Astrocyte (in vitro differentiated cells and primary cell): Measurements from ENCODE around the gene PDZD7. TPM values are rescaled to one million over a fixed set of nuclear protein-coding genes. Genes with fewer than 3 reads are reported as not detected.

Experiments
- DNase-seq: peaks from one replicate; pipeline ENCODE4 v3.0.0-alpha.2; 2010; ENCODE audit warnings: low read depth
- FAIRE-seq: peaks from 2 replicates; lab custom pipeline; 2011; peaks lifted over from hg19 to GRCh38; lab: Jason Lieb, UNC
- H2AFZ ChIP-seq: 2 replicates; pipeline ENCODE4 v1.6.0; 2012; ENCODE audit warnings: low read depth, low read length, inconsistent platforms
- H3K27ac ChIP-seq: 2 replicates; pipeline ENCODE4 v1.5.1; 2011; ENCODE audit warnings: low read depth, low read length, inconsistent platforms
- H3K27me3 ChIP-seq: 2 replicates; pipeline ENCODE4 v1.6.0; 2011; ENCODE audit warnings: low read length, inconsistent platforms; ENCODE audit not compliant: insufficient read depth
- H3K36me3 ChIP-seq: 2 replicates; pipeline ENCODE4 v1.5.1; 2011; ENCODE audit warnings: low read length, inconsistent platforms; ENCODE audit not compliant: insufficient read depth
- H3K4me1 ChIP-seq: 2 replicates; pipeline ENCODE4 v1.5.1; 2011; ENCODE audit warnings: low read length, inconsistent platforms; ENCODE audit not compliant: insufficient read depth
- H3K4me2 ChIP-seq: 2 replicates; pipeline ENCODE4 v1.6.0; 2012; ENCODE audit warnings: low read length, inconsistent platforms
- H3K4me3 ChIP-seq: 2 replicates; pipeline ENCODE4 v1.5.1; 2011; ENCODE audit warnings: low read depth, mild to moderate bottlenecking, low read length, inconsistent platforms; ENCODE audit not compliant: insufficient read depth
- H3K79me2 ChIP-seq: 2 replicates; pipeline ENCODE4 v1.6.0; 2012; ENCODE audit warnings: mild to moderate bottlenecking, low read length, inconsistent platforms; ENCODE audit not compliant: insufficient read depth
- H3K9ac ChIP-seq: 2 replicates; pipeline ENCODE4 v1.6.0; 2012; ENCODE audit warnings: mild to moderate bottlenecking, low read length, inconsistent platforms
- H3K9me3 ChIP-seq: 2 replicates; pipeline ENCODE4 v1.5.1; 2012; ENCODE audit warnings: low read depth, mild to moderate bottlenecking, low read length, inconsistent platforms; ENCODE audit not compliant: insufficient read depth
- H4K20me1 ChIP-seq: 2 replicates; pipeline ENCODE4 v1.6.0; 2012; ENCODE audit warnings: low read length, inconsistent platforms; ENCODE audit not compliant: insufficient read depth
- H3K27ac Mint-ChIP-seq: one replicate; pipeline ENCODE4 v1.8.0; 2021; ENCODE audit warnings: mild to moderate bottlenecking, mixed read lengths; ENCODE audit not compliant: unreplicated experiment
- H3K27me3 Mint-ChIP-seq: one replicate; pipeline ENCODE4 v1.8.0; 2021; ENCODE audit warnings: low read depth, mixed read lengths; ENCODE audit not compliant: unreplicated experiment
- H3K36me3 Mint-ChIP-seq: one replicate; pipeline ENCODE4 v1.8.0; 2021; ENCODE audit warnings: low read depth, mixed read lengths; ENCODE audit not compliant: unreplicated experiment
- H3K4me1 Mint-ChIP-seq: one replicate; pipeline ENCODE4 v1.8.0; 2021; ENCODE audit warnings: low read depth, mixed read lengths; ENCODE audit not compliant: unreplicated experiment
- H3K4me3 Mint-ChIP-seq: one replicate; pipeline ENCODE4 v1.8.0; 2021; ENCODE audit warnings: mild to moderate bottlenecking, moderate library complexity, mixed read lengths; ENCODE audit not compliant: unreplicated experiment
- H3K9me3 Mint-ChIP-seq: one replicate; pipeline ENCODE4 v1.8.0; 2021; ENCODE audit warnings: mild to moderate bottlenecking, mixed read lengths; ENCODE audit not compliant: unreplicated experiment
- CTCF ChIP-seq: IDR thresholded peaks from 2 replicates; pipeline ENCODE4 v1.5.1; 2011; ENCODE audit warnings: low read depth, mild to moderate bottlenecking, inconsistent platforms, low read length, moderate library complexity; ENCODE audit not compliant: insufficient read depth
- EZH2 ChIP-seq: IDR thresholded peaks from 2 replicates; pipeline ENCODE4 v1.6.1; 2012; ENCODE audit warnings: mild to moderate bottlenecking, low read length, inconsistent platforms; ENCODE audit not compliant: insufficient read depth
- total RNA-seq: library from RNA; stranded (reverse); gene quantifications from 2 replicates; pipeline ENCODE4 v1.2.1, GENCODE V29; 2021

PDZD7 gene
- total RNA-seq, 1 donor from 2014 or later: 4.5 TPM

GRCh38 chr10:100996678-100997359 is 34.1 kb downstream of the PDZD7 start:
- Histone ChIP-seq H3K4me1 (peaks cover 33% of the 10 kb centered on the region), H4K20me1 (peaks cover 9% of the 10 kb centered on the region), H3K4me3 (peak overlapping the region; percentile 89), H3K4me2 (peak overlapping the region; percentile 93), H2AFZ (peak overlapping the region; percentile 82), H3K79me2 (peaks cover 26% of the 10 kb centered on the region), H3K9ac (peak overlapping the region; percentile 94), H3K9me3 (no peaks in the 10 kb centered on the region), H3K36me3 (peaks cover 5% of the 10 kb centered on the region), H3K27ac (no peak overlapping the region), H3K27me3 (no peaks in the 10 kb centered on the region)
- Mint-ChIP-seq H3K36me3 (peaks cover 7% of the 10 kb centered on the region), H3K4me3 (peak overlapping the region; percentile 91), H3K27ac (peak overlapping the region; percentile 53), H3K27me3 (no peaks in the 10 kb centered on the region), H3K4me1 (peaks cover 13% of the 10 kb centered on the region), H3K9me3 (peaks cover 4% of the 10 kb centered on the region)
- DNase-seq (no peak), FAIRE-seq (no peak)
- TF ChIP-seq EZH2: no peak
- no peak for TF ChIP-seq CTCF

GRCh38 chr10:100995181-100995580 is 35.7 kb downstream of the PDZD7 start:
- H3K9me3 Mint-ChIP-seq: peaks cover 3% of the 10 kb centered on the region
- Histone ChIP-seq H4K20me1 (peaks cover 6% of the 10 kb centered on the region), H3K36me3 (peaks cover 18% of the 10 kb centered on the region), H3K9ac (no peak overlapping the region), H3K27ac (no peak overlapping the region), H3K79me2 (peaks cover 19% of the 10 kb centered on the region), H3K4me3 (no peak overlapping the region), H3K27me3 (no peaks in the 10 kb centered on the region), H3K9me3 (no peaks in the 10 kb centered on the region), H3K4me2 (no peak overlapping the region), H3K4me1 (peaks cover 21% of the 10 kb centered on the region), H2AFZ (no peak overlapping the region)
- peak overlapping the region; percentile 84 for H3K4me3 Mint-ChIP-seq
- FAIRE-seq (no peak), DNase-seq (no peak)
- H3K36me3 Mint-ChIP-seq: peaks cover 10% of the 10 kb centered on the region
- no peak for TF ChIP-seq EZH2
- TF ChIP-seq CTCF: no peak
- peaks cover 4% of the 10 kb centered on the region for H3K4me1 Mint-ChIP-seq
- no peaks in the 10 kb centered on the region for H3K27me3 Mint-ChIP-seq
- H3K27ac Mint-ChIP-seq: no peak overlapping the region
